HepG2 (cell line): ENCODE results near the gene FBP2. TPM values are rescaled to one million over a fixed set of nuclear protein-coding genes. Genes with fewer than 3 reads are reported as not detected.

Source experiments
- ERF ChIP-seq: IDR thresholded peaks from 2 replicates; pipeline ENCODE4 v1.6.1; 2018; ENCODE audit warnings: missing biosample characterization, missing genetic modification reagents
- FOSL2 ChIP-seq: sonication (generic); formaldehyde crosslinking; IDR thresholded peaks from 2 replicates; pipeline ENCODE4 v1.4.0; 2020; ENCODE audit warnings: missing genetic modification reagents
- FOXA1 ChIP-seq, 2 experiments: fragments of 450-650 bp in 1 of 2; sonication (generic) in 1 of 2; formaldehyde crosslinking in 1 of 2; IDR thresholded peaks; 2 replicates each; pipeline versions ENCODE4 v1.4.0 to v1.6.1; 2016 to 2020; ENCODE audit warnings: missing genetic modification reagents in 1 of 2
- HMGXB3 ChIP-seq: sonication (generic); formaldehyde crosslinking; IDR thresholded peaks from 2 replicates; pipeline ENCODE4 v1.4.0; 2020; ENCODE audit warnings: missing genetic modification reagents, borderline replicate concordance
- PAX8 ChIP-seq: sonication (generic); formaldehyde crosslinking; IDR thresholded peaks from 2 replicates; pipeline ENCODE4 v1.8.0; 2022; ENCODE audit warnings: mild to moderate bottlenecking, missing genetic modification reagents, borderline replicate concordance
- PRDM10 ChIP-seq: sonication (generic); formaldehyde crosslinking; IDR thresholded peaks from 2 replicates; pipeline ENCODE4 v1.4.0; 2020; ENCODE audit warnings: low read depth, missing genetic modification reagents
- TAF1 ChIP-seq: sonication (generic); formaldehyde crosslinking; IDR thresholded peaks from 2 replicates; pipeline ENCODE4 v1.4.0; 2020; ENCODE audit warnings: missing genetic modification reagents
- YY1 ChIP-seq: IDR thresholded peaks from 2 replicates; pipeline ENCODE4 v1.6.1; 2011; ENCODE audit warnings: low read length, low read depth, moderate library complexity, mild to moderate bottlenecking; ENCODE audit not compliant: insufficient read depth, insufficient replicate concordance
- ZBTB26 ChIP-seq: IDR thresholded peaks from 2 replicates; pipeline ENCODE4 v1.6.1; 2016; ENCODE audit warnings: missing compliant biosample characterization, missing genetic modification reagents, borderline replicate concordance
- ZNF20 ChIP-seq: sonication (generic); formaldehyde crosslinking; IDR thresholded peaks from 2 replicates; pipeline ENCODE4 v1.4.0; 2020; ENCODE audit warnings: mild to moderate bottlenecking, moderate library complexity, missing genetic modification reagents
- ZNF274 ChIP-seq: sonication (generic); formaldehyde crosslinking; IDR thresholded peaks from 2 replicates; pipeline ENCODE4 v1.5.1; 2020; ENCODE audit warnings: mild to moderate bottlenecking, missing genetic modification reagents
- ZSCAN5A ChIP-seq: sonication (generic); formaldehyde crosslinking; IDR thresholded peaks from 2 replicates; pipeline ENCODE4 v1.8.0; 2022; ENCODE audit warnings: mild to moderate bottlenecking, missing genetic modification reagents, borderline replicate concordance
- polyA plus RNA-seq, 8 experiments: library from polyadenylated mRNA; depleted of rRNA in 3 of 8; stranded (reverse) in 7 of 8; unstranded in 1 of 8; fragments of >200 nt; fragmentation: Illumina TruSeq in 4 of 8; extraction: Trizol in 4 of 8; gene quantifications; 2 replicates each; pipeline versions ENCODE4 v1.2.1 to v1.2.3, GENCODE V29; 2011 to 2016; ENCODE audit warnings: low read depth in 4 of 8, missing spikeins in 1 of 8, mixed read lengths in 1 of 8; ENCODE audit not compliant: insufficient read depth in 1 of 8
- total RNA-seq, 5 experiments: library from RNA; depleted of rRNA; stranded (reverse); fragments of >200 nt; fragmentation: Illumina TruSeq; extraction: Trizol; gene quantifications; 2 replicates each; pipeline ENCODE4 v1.2.3, GENCODE V29; 2016; ENCODE audit warnings: low read depth in 1 of 5
- TF ChIP-seq, protein P1 (sequence below): sonication (generic); formaldehyde crosslinking; IDR thresholded peaks from 2 replicates; pipeline ENCODE4 v1.4.0; 2020; ENCODE audit warnings: mild to moderate bottlenecking, missing genetic modification reagents

FBP2 gene
- total and polyA plus RNA-seq, 2 of the 13 experiments (the other 11 are each of a cell fraction or from before 2014, with no cell fraction given), result not detected

GRCh38 chr9:94603259-94604160, 9.9 kb upstream of the FBP2 start (continued):
- TF ChIP-seq ZNF274 (CRISPR knock-in tag) (no peak), ZSCAN5A (CRISPR knock-in tag) (no peak), ZNF20 (no peak), ZBTB26 (CRISPR knock-in tag) (peak; percentile 39; the same call in 1 of the 2 replicates), PRDM10 (CRISPR knock-in tag) (no peak), FOSL2 (CRISPR knock-in tag) (peak; percentile 14; the same call in 1 of the 2 replicates), TAF1 (no peak), HMGXB3 (CRISPR knock-in tag) (peak; percentile 17; the same call in 1 of the 2 replicates), PAX8 (CRISPR knock-in tag) (no peak), YY1 (peak; percentile 67), FOXA1 (IDR thresholded peaks at IDR 0.05) (no peak), FOXA1 (CRISPR knock-in tag; IDR thresholded peaks at IDR 0.05) (no peak), ERF (peak; percentile 24; the same call in 1 of the 2 replicates)
- TF ChIP-seq, protein P1, sequence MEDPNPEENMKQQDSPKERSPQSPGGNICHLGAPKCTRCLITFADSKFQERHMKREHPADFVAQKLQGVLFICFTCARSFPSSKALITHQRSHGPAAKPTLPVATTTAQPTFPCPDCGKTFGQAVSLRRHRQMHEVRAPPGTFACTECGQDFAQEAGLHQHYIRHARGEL (CRISPR knock-in tag), result 0 out of 2 replicates have a peak, but pooled peaks have one; percentile 25
